GM06990 (cell line): ENCODE measurements around the gene THBS4.

Experiments used
- DNase-seq: peaks from one replicate; pipeline ENCODE4 v3.0.0-alpha.2; 2011; ENCODE audit not compliant: insufficient read length; ENCODE audit errors: extremely low read depth
- H3K27me3 ChIP-seq: replicated peaks from 2 replicates; pipeline ENCODE4 v1.6.0; 2011; ENCODE audit warnings: low read length; ENCODE audit not compliant: control insufficient read depth, insufficient read depth
- H3K36me3 ChIP-seq: 2 replicates; pipeline ENCODE4 v1.5.1; 2011; ENCODE audit warnings: low read length; ENCODE audit not compliant: control insufficient read depth, insufficient read depth
- H3K4me3 ChIP-seq: replicated peaks from 2 replicates; pipeline ENCODE4 v1.5.1; 2011; ENCODE audit warnings: low read depth, mild to moderate bottlenecking, control low read depth, low read length
- CTCF ChIP-seq: IDR thresholded peaks from 2 replicates; pipeline ENCODE4 v1.5.1; 2011; ENCODE audit warnings: low read length, control low read depth, mild to moderate bottlenecking, inconsistent platforms; ENCODE audit not compliant: insufficient read depth, poor library complexity, severe bottlenecking

Gene THBS4

DNA sequence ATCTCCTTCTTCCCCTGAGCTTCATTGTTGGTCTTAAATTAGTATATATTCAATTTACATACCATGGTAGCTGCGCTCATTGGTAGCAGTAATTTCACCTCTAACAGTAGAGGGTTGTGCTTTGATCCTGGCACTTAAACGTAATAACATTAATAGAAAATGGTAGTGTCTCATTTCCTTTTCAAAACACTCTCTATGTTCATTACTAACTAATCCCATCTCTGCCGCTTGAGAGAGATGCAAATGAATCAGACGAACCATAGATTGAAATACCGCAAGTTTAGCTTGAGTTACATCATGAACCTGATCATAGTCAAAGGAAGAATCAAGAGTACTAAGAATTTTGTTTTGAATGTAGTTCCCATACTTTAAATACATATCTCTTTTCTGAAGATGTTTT is 2.2 kb downstream of the THBS4 start:
- H3K36me3 ChIP-seq = no peaks in the 10 kb centered on the region
- H3K4me3 ChIP-seq = no peak overlapping the region
- DNase-seq = peak; percentile 9
- TF ChIP-seq CTCF = no peak
- H3K27me3 ChIP-seq = 0 out of 2 replicates have a peak, but pooled peaks cover 2% of the 10 kb centered on the region

- no peak for DNase-seq
- Histone ChIP-seq H3K27me3 (peaks cover 2% of the 10 kb centered on the region; the same call in 1 of the 2 replicates), H3K36me3 (no peaks in the 10 kb centered on the region), H3K4me3 (no peak overlapping the region)
- TF ChIP-seq CTCF = no peak
These were observed 4.5 kb downstream of the THBS4 start for GRCh38 chr5:80039650-80040049.

- no peaks in the 10 kb centered on the region; the same call in 1 of the 2 replicates for H3K27me3 ChIP-seq
- no peak for DNase-seq
- TF ChIP-seq CTCF = no peak
- H3K4me3 ChIP-seq = no peak overlapping the region
- H3K36me3 ChIP-seq = no peaks in the 10 kb centered on the region
These were observed 6.4 kb downstream of the THBS4 start for GRCh38 chr5:80041527-80041926.

- no peaks in the 10 kb centered on the region for H3K36me3 ChIP-seq
- H3K27me3 ChIP-seq = no peaks in the 10 kb centered on the region; the same call in 1 of the 2 replicates
- H3K4me3 ChIP-seq = no peak overlapping the region
- no peak for DNase-seq
- TF ChIP-seq CTCF = no peak
These were observed 7.2 kb downstream of the THBS4 start for GRCh38 chr5:80042330-80042729.

DNA sequence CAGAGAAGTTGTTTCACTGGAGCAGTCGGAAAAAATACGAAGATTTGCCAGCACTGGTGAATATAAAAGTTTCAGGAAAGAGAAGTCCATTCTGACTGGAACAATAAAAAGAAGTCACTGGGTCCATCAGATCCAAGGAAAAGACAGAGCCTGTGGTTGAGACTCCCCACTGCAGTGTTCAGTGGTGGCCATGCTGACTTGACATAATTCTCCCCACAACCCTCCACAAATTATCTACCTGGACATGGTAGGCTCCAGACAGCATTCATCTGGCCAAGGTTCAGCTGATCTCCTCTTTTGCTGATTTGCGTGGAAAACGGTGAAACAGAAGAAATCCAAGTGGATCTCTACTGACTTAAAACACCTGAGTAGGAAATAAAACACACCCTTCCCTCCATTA is 8.0 kb downstream of the THBS4 start:
- DNase-seq = no peak
- Histone ChIP-seq H3K4me3 (no peak overlapping the region), H3K27me3 (no peaks in the 10 kb centered on the region; the same call in 1 of the 2 replicates), H3K36me3 (no peaks in the 10 kb centered on the region)
- TF ChIP-seq CTCF = no peak
